GM23338 (cell line): ENCODE results near the gene NIPAL3. TPM values are rescaled to one million over a fixed set of nuclear protein-coding genes. Genes with fewer than 3 reads are reported as not detected.
A peak's percentile ranks its signal among the peaks of the same experiment; 100 is the strongest.

Experiments used
- ATAC-seq: fragments of 200-7000 bp; cut with Tn5 transposase; 3 replicates; pipeline ENCODE4 v1.9.1; 2020
- DNase-seq: peaks from one replicate; pipeline ENCODE4 v3.0.0-alpha.2; 2015; ENCODE audit warnings: low spot score
- H2AFZ ChIP-seq: fragments of 200-600 bp; sonication (generic); 2 replicates; pipeline ENCODE4 v1.8.0; 2016; ENCODE audit warnings: antibody characterized with exemption, mild to moderate bottlenecking, moderate library complexity
- H3F3A ChIP-seq: fragments of 200-600 bp; sonication (generic); replicated peaks from 2 replicates; pipeline ENCODE4 v1.8.0; 2017; ENCODE audit warnings: antibody characterized with exemption, mixed run types, low read depth
- H3K27ac ChIP-seq: fragments of 200-600 bp; sonication (generic); 2 replicates; pipeline ENCODE4 v1.6.1; 2016; ENCODE audit warnings: low read depth
- H3K27me3 ChIP-seq: fragments of 200-600 bp; sonication (generic); 2 replicates; pipeline ENCODE4 v1.8.0; 2016; ENCODE audit warnings: mild to moderate bottlenecking, mixed run types, moderate library complexity; ENCODE audit not compliant: insufficient read depth
- H3K36me3 ChIP-seq: fragments of 200-600 bp; sonication (generic); 2 replicates; pipeline ENCODE4 v1.8.0; 2016; ENCODE audit warnings: mild to moderate bottlenecking; ENCODE audit not compliant: insufficient read depth
- H3K4me1 ChIP-seq: fragments of 200-600 bp; sonication (generic); 2 replicates; pipeline ENCODE4 v1.8.0; 2016; ENCODE audit warnings: mild to moderate bottlenecking, moderate library complexity; ENCODE audit not compliant: insufficient read depth
- H3K4me2 ChIP-seq: fragments of 200-600 bp; sonication (generic); 2 replicates; pipeline ENCODE4 v1.7.1; 2017; ENCODE audit warnings: mixed run types
- H3K4me3 ChIP-seq: fragments of 200-600 bp; sonication (generic); 2 replicates; pipeline ENCODE4 v1.6.1; 2016; ENCODE audit warnings: mixed run types
- H3K79me2 ChIP-seq: fragments of 200-600 bp; sonication (generic); replicated peaks from 2 replicates; pipeline ENCODE4 v1.8.0; 2017; ENCODE audit warnings: mild to moderate bottlenecking; ENCODE audit not compliant: insufficient read depth
- H3K9me2 ChIP-seq: fragments of 200-600 bp; sonication (generic); 2 replicates; pipeline ENCODE4 v1.8.0; 2017; ENCODE audit not compliant: insufficient read depth
- H4K20me1 ChIP-seq: fragments of 200-600 bp; sonication (generic); replicated peaks from 2 replicates; pipeline ENCODE4 v1.8.0; 2017; ENCODE audit warnings: mild to moderate bottlenecking; ENCODE audit not compliant: insufficient read depth
- H3K27ac Mint-ChIP-seq: 2 replicates; pipeline ENCODE4 v1.8.0; 2020; ENCODE audit warnings: inconsistent platforms, mild to moderate bottlenecking, moderate library complexity, mixed read lengths
- H3K27me3 Mint-ChIP-seq: 3 replicates; pipeline ENCODE4 v1.8.0; 2022; ENCODE audit warnings: low read depth, mild to moderate bottlenecking, moderate library complexity, mixed read lengths, inconsistent platforms; ENCODE audit not compliant: insufficient read depth, poor library complexity
- H3K36me3 Mint-ChIP-seq: 3 replicates; pipeline ENCODE4 v1.8.0; 2021; ENCODE audit warnings: low read depth, mild to moderate bottlenecking, inconsistent platforms, moderate library complexity, mixed read lengths
- H3K4me1 Mint-ChIP-seq: 3 replicates; pipeline ENCODE4 v1.8.0; 2020; ENCODE audit warnings: mild to moderate bottlenecking, inconsistent platforms, mixed read lengths
- H3K4me3 Mint-ChIP-seq: 3 replicates; pipeline ENCODE4 v1.8.0; 2021; ENCODE audit warnings: moderate library complexity, mild to moderate bottlenecking, inconsistent platforms, mixed read lengths
- H3K9me3 Mint-ChIP-seq: 3 replicates; pipeline ENCODE4 v1.8.0; 2020; ENCODE audit warnings: moderate library complexity, mild to moderate bottlenecking, inconsistent platforms, mixed read lengths
- CREB1 ChIP-seq: fragments of 250-450 bp; sonication (Bioruptor Pico); IDR thresholded peaks from 2 replicates; pipeline ENCODE4 v1.5.0; 2020; ENCODE audit warnings: low read depth, mild to moderate bottlenecking, moderate library complexity
- EZH2 ChIP-seq: fragments of 200-600 bp; sonication (generic); IDR thresholded peaks from one replicate; pipeline ENCODE4 v1.8.0; 2017; ENCODE audit warnings: antibody characterized with exemption, mild to moderate bottlenecking, low read depth; ENCODE audit not compliant: unreplicated experiment
- NANOG ChIP-seq: IDR thresholded peaks from 2 replicates; pipeline ENCODE4 v1.6.1; 2016; ENCODE audit warnings: antibody characterized with exemption, borderline replicate concordance
- POLR2AphosphoS5 ChIP-seq: IDR thresholded peaks from 2 replicates; pipeline ENCODE4 v1.6.1; 2016; ENCODE audit warnings: antibody characterized with exemption, low read depth
- STAT1 ChIP-seq: IDR thresholded peaks from one replicate; pipeline ENCODE4 v1.6.1; 2016; ENCODE audit warnings: antibody characterized with exemption; ENCODE audit not compliant: unreplicated experiment
- ZNF114 ChIP-seq: fragments of 250-450 bp; sonication (Bioruptor Pico); IDR thresholded peaks from 2 replicates; pipeline ENCODE4 v1.5.0; 2020; ENCODE audit warnings: mild to moderate bottlenecking, moderate library complexity
- ZNF331 ChIP-seq: fragments of 250-450 bp; sonication (Bioruptor Pico); IDR thresholded peaks from 2 replicates; pipeline ENCODE4 v1.5.0; 2020; ENCODE audit warnings: low read depth, mild to moderate bottlenecking, moderate library complexity
- polyA plus RNA-seq: library from polyadenylated mRNA; unstranded; fragments of >200 nt; fragmentation: Nextera tagmentation; extraction: Ambion mirVana; gene quantifications from 2 replicates; pipeline ENCODE4 v1.2.1, GENCODE V29; 2016
- total RNA-seq: library from RNA; depleted of rRNA; stranded (reverse); fragments of >200 nt; shearing (Covaris generic); gene quantifications from 2 replicates; pipeline ENCODE4 v1.2.3, GENCODE V29; 2014
- TF ChIP-seq, protein P1 (sequence below): IDR thresholded peaks from 2 replicates; pipeline ENCODE4 v1.6.1; 2016; ENCODE audit warnings: antibody characterized with exemption
- TF ChIP-seq, protein P2 (sequence below), 2 experiments: fragments of 200-600 bp in 1 of 2; sonication (generic) in 1 of 2; conservative IDR thresholded peaks; 2 replicates each; pipeline versions ENCODE4 v1.5.1 to v1.6.1; 2016 to 2017; ENCODE audit warnings: antibody characterized with exemption in 2 of 2, low read depth in 2 of 2, mild to moderate bottlenecking in 2 of 2, moderate library complexity in 1 of 2
- TF ChIP-seq, protein P3 (sequence below): fragments of 250-450 bp; sonication (Bioruptor Pico); IDR thresholded peaks from 2 replicates; pipeline ENCODE4 v1.5.0; 2020; ENCODE audit warnings: mild to moderate bottlenecking, moderate library complexity

The NIPAL3 gene
- total and polyA plus RNA-seq, 2 experiments from 2014 or later = 5.5 to 9.6 TPM

DNA sequence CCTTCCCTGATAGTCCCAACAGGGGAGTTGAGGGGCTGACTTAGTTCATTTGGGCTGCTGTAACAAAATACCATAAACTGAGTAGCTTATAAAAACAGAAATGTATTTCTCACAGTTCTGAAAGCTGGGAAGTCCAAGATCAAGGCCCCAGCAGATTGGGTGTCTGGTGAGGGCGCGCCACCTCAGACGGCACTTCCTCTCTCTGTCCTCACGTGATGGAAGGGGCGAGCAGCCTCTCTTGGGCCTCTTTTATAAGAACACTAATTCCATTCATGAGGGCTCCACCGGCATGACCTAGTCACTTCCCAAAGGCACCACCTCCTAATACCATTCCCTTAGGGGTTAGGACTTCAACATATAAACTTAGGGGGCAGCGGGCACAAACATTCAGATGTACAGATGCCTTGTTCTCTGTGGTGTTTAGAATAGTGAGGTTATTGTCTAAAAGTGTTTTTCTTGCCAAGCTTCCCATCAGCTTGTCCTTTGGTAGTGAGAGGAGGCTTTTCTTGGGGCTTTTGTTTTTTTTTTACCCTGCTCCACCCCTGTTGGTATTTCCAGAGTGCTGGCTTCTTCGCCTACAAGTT lies 20.3 kb downstream of the NIPAL3 start:
- Histone ChIP-seq H3K4me1 (no peaks in the 10 kb centered on the region; the same call in none of the 2 replicates), H3K4me3 (no peak overlapping the region), H3K27me3 (no peaks in the 10 kb centered on the region), H3K9me2 (no peaks in the 10 kb centered on the region), H4K20me1 (no peaks in the 10 kb centered on the region), H3K79me2 (no peaks in the 10 kb centered on the region), H3K36me3 (no peaks in the 10 kb centered on the region), H3K4me2 (no peak overlapping the region), H2AFZ (no peak overlapping the region), H3K27ac (no peak overlapping the region), H3F3A (no peaks in the 10 kb centered on the region)
- TF ChIP-seq, protein P1, sequence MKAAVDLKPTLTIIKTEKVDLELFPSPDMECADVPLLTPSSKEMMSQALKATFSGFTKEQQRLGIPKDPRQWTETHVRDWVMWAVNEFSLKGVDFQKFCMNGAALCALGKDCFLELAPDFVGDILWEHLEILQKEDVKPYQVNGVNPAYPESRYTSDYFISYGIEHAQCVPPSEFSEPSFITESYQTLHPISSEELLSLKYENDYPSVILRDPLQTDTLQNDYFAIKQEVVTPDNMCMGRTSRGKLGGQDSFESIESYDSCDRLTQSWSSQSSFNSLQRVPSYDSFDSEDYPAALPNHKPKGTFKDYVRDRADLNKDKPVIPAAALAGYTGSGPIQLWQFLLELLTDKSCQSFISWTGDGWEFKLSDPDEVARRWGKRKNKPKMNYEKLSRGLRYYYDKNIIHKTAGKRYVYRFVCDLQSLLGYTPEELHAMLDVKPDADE = no peak
- H3K27ac Mint-ChIP-seq = no peak overlapping the region
- H3K4me3 Mint-ChIP-seq = no peak overlapping the region
- H3K36me3 Mint-ChIP-seq = no peaks in the 10 kb centered on the region
- H3K4me1 Mint-ChIP-seq = peaks cover 22% of the 10 kb centered on the region
- H3K9me3 Mint-ChIP-seq = no peaks in the 10 kb centered on the region
- DNase-seq = no peak
- peaks cover 6% of the 10 kb centered on the region for H3K27me3 Mint-ChIP-seq
- ATAC-seq = no peak

DNA sequence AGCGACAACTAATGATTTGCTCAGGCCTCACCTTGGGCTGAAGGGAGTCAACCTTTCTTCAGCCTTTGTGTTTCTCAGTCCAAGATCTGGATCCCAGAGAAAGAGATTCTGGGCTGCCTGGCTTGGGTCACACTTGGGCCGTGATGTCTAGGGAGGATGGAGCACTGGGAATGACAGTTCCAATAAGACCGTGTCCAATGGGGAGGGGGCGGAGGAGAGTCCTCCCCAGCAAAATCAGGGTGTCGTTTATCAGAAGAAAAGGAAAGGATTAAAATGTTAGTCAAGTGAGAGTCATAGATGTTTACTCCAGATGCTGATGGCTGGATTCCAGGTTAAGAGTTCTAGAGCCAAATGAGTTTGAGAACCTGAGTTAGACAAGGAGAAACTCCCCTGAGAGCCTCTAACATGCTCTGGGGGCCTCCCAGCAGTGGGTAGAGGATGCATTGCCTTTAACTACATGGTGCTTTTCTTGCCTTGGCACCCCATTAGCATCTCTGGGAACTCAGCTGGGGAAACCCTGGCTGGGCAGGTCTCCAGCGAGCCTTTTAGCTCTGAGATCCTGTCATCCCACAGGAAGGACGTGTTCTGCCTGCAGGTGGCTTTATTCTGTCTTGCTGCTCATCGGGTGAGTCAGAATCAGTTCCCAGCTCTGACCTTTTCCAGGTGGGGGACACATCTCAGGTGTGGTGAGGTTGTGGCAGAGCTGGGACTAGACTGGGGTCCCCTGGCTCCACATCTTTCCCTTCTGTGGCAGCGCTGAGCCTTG lies 22.2 kb downstream of the NIPAL3 start:
- H3K4me2 ChIP-seq = no peak overlapping the region
- peak overlapping the region; percentile 59; the same call in 1 of the 2 replicates for H3K27ac Mint-ChIP-seq
- TF ChIP-seq EZH2 = no peak
- TF ChIP-seq ZNF114 = no peak
- TF ChIP-seq CREB1 (CRISPR knock-in tag) = no peak
- no peak for TF ChIP-seq STAT1
- no peak for TF ChIP-seq NANOG
- TF ChIP-seq, protein P2, sequence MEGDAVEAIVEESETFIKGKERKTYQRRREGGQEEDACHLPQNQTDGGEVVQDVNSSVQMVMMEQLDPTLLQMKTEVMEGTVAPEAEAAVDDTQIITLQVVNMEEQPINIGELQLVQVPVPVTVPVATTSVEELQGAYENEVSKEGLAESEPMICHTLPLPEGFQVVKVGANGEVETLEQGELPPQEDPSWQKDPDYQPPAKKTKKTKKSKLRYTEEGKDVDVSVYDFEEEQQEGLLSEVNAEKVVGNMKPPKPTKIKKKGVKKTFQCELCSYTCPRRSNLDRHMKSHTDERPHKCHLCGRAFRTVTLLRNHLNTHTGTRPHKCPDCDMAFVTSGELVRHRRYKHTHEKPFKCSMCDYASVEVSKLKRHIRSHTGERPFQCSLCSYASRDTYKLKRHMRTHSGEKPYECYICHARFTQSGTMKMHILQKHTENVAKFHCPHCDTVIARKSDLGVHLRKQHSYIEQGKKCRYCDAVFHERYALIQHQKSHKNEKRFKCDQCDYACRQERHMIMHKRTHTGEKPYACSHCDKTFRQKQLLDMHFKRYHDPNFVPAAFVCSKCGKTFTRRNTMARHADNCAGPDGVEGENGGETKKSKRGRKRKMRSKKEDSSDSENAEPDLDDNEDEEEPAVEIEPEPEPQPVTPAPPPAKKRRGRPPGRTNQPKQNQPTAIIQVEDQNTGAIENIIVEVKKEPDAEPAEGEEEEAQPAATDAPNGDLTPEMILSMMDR (conservative IDR thresholded peaks at IDR 0.05; ENCODE audit: low read depth in 2 of 2) = no peak
- no peak for TF ChIP-seq ZNF331 (CRISPR knock-in tag)
- TF ChIP-seq, protein P3, sequence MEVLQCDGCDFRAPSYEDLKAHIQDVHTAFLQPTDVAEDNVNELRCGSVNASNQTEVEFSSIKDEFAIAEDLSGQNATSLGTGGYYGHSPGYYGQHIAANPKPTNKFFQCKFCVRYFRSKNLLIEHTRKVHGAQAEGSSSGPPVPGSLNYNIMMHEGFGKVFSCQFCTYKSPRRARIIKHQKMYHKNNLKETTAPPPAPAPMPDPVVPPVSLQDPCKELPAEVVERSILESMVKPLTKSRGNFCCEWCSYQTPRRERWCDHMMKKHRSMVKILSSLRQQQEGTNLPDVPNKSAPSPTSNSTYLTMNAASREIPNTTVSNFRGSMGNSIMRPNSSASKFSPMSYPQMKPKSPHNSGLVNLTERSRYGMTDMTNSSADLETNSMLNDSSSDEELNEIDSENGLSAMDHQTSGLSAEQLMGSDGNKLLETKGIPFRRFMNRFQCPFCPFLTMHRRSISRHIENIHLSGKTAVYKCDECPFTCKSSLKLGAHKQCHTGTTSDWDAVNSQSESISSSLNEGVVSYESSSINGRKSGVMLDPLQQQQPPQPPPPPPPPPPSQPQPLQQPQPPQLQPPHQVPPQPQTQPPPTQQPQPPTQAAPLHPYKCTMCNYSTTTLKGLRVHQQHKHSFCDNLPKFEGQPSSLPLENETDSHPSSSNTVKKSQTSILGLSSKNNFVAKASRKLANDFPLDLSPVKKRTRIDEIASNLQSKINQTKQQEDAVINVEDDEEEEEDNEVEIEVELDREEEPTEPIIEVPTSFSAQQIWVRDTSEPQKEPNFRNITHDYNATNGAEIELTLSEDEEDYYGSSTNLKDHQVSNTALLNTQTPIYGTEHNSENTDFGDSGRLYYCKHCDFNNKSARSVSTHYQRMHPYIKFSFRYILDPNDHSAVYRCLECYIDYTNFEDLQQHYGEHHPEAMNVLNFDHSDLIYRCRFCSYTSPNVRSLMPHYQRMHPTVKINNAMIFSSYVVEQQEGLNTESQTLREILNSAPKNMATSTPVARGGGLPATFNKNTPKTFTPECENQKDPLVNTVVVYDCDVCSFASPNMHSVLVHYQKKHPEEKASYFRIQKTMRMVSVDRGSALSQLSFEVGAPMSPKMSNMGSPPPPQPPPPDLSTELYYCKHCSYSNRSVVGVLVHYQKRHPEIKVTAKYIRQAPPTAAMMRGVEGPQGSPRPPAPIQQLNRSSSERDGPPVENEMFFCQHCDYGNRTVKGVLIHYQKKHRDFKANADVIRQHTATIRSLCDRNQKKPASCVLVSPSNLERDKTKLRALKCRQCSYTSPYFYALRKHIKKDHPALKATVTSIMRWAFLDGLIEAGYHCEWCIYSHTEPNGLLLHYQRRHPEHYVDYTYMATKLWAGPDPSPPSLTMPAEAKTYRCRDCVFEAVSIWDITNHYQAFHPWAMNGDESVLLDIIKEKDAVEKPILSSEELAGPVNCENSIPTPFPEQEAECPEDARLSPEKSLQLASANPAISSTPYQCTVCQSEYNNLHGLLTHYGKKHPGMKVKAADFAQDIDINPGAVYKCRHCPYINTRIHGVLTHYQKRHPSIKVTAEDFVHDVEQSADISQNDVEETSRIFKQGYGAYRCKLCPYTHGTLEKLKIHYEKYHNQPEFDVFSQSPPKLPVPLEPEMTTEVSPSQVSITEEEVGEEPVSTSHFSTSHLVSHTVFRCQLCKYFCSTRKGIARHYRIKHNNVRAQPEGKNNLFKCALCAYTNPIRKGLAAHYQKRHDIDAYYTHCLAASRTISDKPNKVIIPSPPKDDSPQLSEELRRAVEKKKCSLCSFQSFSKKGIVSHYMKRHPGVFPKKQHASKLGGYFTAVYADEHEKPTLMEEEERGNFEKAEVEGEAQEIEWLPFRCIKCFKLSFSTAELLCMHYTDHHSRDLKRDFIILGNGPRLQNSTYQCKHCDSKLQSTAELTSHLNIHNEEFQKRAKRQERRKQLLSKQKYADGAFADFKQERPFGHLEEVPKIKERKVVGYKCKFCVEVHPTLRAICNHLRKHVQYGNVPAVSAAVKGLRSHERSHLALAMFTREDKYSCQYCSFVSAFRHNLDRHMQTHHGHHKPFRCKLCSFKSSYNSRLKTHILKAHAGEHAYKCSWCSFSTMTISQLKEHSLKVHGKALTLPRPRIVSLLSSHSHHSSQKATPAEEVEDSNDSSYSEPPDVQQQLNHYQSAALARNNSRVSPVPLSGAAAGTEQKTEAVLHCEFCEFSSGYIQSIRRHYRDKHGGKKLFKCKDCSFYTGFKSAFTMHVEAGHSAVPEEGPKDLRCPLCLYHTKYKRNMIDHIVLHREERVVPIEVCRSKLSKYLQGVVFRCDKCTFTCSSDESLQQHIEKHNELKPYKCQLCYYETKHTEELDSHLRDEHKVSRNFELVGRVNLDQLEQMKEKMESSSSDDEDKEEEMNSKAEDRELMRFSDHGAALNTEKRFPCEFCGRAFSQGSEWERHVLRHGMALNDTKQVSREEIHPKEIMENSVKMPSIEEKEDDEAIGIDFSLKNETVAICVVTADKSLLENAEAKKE = no peak
- TF ChIP-seq, protein P1 = no peak
- no peak for TF ChIP-seq POLR2AphosphoS5

More for the DNA sequence above, 22.2 kb downstream of the NIPAL3 start:
- H3K36me3 ChIP-seq = no peaks in the 10 kb centered on the region
- no peaks in the 10 kb centered on the region for H3K27me3 ChIP-seq
- H3K9me2 ChIP-seq = no peaks in the 10 kb centered on the region
- 0 out of 2 replicates have a peak overlapping the region, but pooled peaks have one; percentile 26 for H3K27ac ChIP-seq
- DNase-seq (peak; percentile 24), ATAC-seq (peak; percentile 66)
- H3F3A ChIP-seq = no peaks in the 10 kb centered on the region
- H3K4me3 ChIP-seq = no peak overlapping the region
- H3K79me2 ChIP-seq = no peaks in the 10 kb centered on the region
- no peaks in the 10 kb centered on the region for H3K36me3 Mint-ChIP-seq
- H3K9me3 Mint-ChIP-seq = no peaks in the 10 kb centered on the region
- H3K4me3 Mint-ChIP-seq = no peak overlapping the region; the same call in 2 of the 3 replicates
- H3K27me3 Mint-ChIP-seq = peaks cover 6% of the 10 kb centered on the region
- H3K4me1 Mint-ChIP-seq = peaks cover 22% of the 10 kb centered on the region
- no peak overlapping the region for H2AFZ ChIP-seq
- H3K4me1 ChIP-seq = no peaks in the 10 kb centered on the region; the same call in none of the 2 replicates
- no peaks in the 10 kb centered on the region for H4K20me1 ChIP-seq
